K562 (cell line): Measurements from ENCODE around the gene TTN. TPM values are rescaled to one million over a fixed set of nuclear protein-coding genes. Genes with fewer than 3 reads are reported as not detected.

Experiments
- ATAC-seq: fragments of 200-7000 bp; cut with Tn5 transposase; 3 replicates; pipeline ENCODE4 v1.9.1; 2020; ENCODE audit warnings: moderate library complexity
- BruUV-seq: library from RNA; stranded (reverse); fragments of 400-500 nt; replicated peaks from 2 replicates; lab custom pipeline; 2021; lab: Mats Ljungman, UMichigan
- CTCF ChIA-PET: fragments of 300-600 bp; formaldehyde crosslinking; extraction: SDS; loops from one replicate; lab custom pipeline; 2021; ENCODE audit warnings: low intra/inter-chr PET ratio; lab: Yijun Ruan, JAX
- POLR2A ChIA-PET: fragments of 300-600, 350-650 bp; sonication (Branson Sonifier 250); formaldehyde crosslinking; extraction: SDS; loops from one replicate; lab custom pipeline; 2021; ENCODE audit warnings: antibody characterized with exemption, inconsistent platforms; lab: Yijun Ruan, JAX
- DNase-seq, 4 experiments: peaks; one replicate each; pipeline versions ENCODE4 v3.0.0 to v3.0.0-alpha.2; 2011 to 2018; ENCODE audit warnings: low spot score in 3 of 4, mixed read lengths in 3 of 4; ENCODE audit errors: extremely low read depth in 1 of 4
- FAIRE-seq: peaks from 2 replicates; lab custom pipeline; 2011; peaks lifted over from hg19 to GRCh38; lab: Jason Lieb, UNC
- H2AFZ ChIP-seq: 2 replicates; pipeline ENCODE4 v1.6.0; 2011; ENCODE audit warnings: low read depth, low read length, control low read depth, inconsistent platforms
- H3K27ac ChIP-seq: fragments of 200-600 bp; 3 replicates; pipeline ENCODE4 v1.8.0; 2011; ENCODE audit warnings: low read depth, mild to moderate bottlenecking, control low read depth, inconsistent platforms, low read length, moderate library complexity, mixed read lengths; ENCODE audit errors: extremely low read depth
- H3K27me3 ChIP-seq, 2 experiments: fragments of 300-600 bp in 1 of 2; 2 replicates in 1 of 2; 3 replicates in 1 of 2; pipeline versions ENCODE4 v1.6.0 to v1.8.0; 2011; ENCODE audit warnings: inconsistent platforms in 2 of 2, low read length in 2 of 2, mild to moderate bottlenecking in 1 of 2, mixed read lengths in 1 of 2, moderate library complexity in 1 of 2; ENCODE audit not compliant: control insufficient read depth in 2 of 2, insufficient read depth in 2 of 2
- H3K36me3 ChIP-seq: fragments of 300-600 bp; 3 replicates; pipeline ENCODE4 v1.8.0; 2011; ENCODE audit warnings: mild to moderate bottlenecking, low read length, inconsistent platforms; ENCODE audit not compliant: control insufficient read depth, insufficient read depth
- H3K4me1 ChIP-seq, 2 experiments: fragments of 200-600 bp in 1 of 2; replicated peaks in 1 of 2; 2 replicates in 1 of 2; 3 replicates in 1 of 2; pipeline versions ENCODE4 v1.5.1 to v1.8.0; 2011; ENCODE audit warnings: inconsistent platforms in 2 of 2, low read length in 2 of 2, mild to moderate bottlenecking in 1 of 2, mixed read lengths in 1 of 2, moderate library complexity in 1 of 2; ENCODE audit not compliant: control insufficient read depth in 2 of 2, insufficient read depth in 2 of 2
- H3K4me2 ChIP-seq: 2 replicates; pipeline ENCODE4 v1.6.1; 2011; ENCODE audit warnings: low read length, control low read depth, inconsistent platforms, mixed read lengths; ENCODE audit not compliant: insufficient read depth
- H3K4me3 ChIP-seq: fragments of 200-600 bp; sonication (generic), shearing (Covaris generic); 2 replicates; pipeline ENCODE4 v1.5.1; 2016; ENCODE audit warnings: control low read depth, inconsistent platforms
- H3K79me2 ChIP-seq: fragments of 200-600 bp; 3 replicates; pipeline ENCODE4 v1.8.0; 2011; ENCODE audit warnings: low read length, inconsistent platforms; ENCODE audit not compliant: control insufficient read depth, insufficient read depth
- H3K9ac ChIP-seq, 2 experiments: 2 replicates each; pipeline versions ENCODE4 v1.6.0 to v1.6.1; 2011; ENCODE audit warnings: low read depth in 2 of 2, low read length in 2 of 2, control low read depth in 1 of 2, inconsistent platforms in 1 of 2, mild to moderate bottlenecking in 1 of 2, mixed read lengths in 1 of 2; ENCODE audit not compliant: insufficient read depth in 1 of 2
- H3K9me1 ChIP-seq: one replicate; pipeline ENCODE4 v1.6.0; 2011; ENCODE audit warnings: inconsistent platforms, mild to moderate bottlenecking, low read length, moderate library complexity; ENCODE audit not compliant: control insufficient read depth, insufficient read depth
- H3K9me3 ChIP-seq: replicated peaks from 2 replicates; pipeline ENCODE4 v1.5.1; 2011; ENCODE audit warnings: low read depth, low read length, inconsistent platforms; ENCODE audit not compliant: control insufficient read depth, insufficient read depth
- H4K20me1 ChIP-seq: replicated peaks from 2 replicates; pipeline ENCODE4 v1.6.1; 2011; ENCODE audit warnings: low read length, inconsistent platforms, mixed read lengths; ENCODE audit not compliant: control insufficient read depth, insufficient read depth
- KDM1A ChIP-seq, 2 experiments: fragments of 450-650 bp; IDR thresholded peaks; 2 replicates each; pipeline ENCODE4 v1.6.1; 2016; ENCODE audit warnings: mild to moderate bottlenecking in 2 of 2
- POLR2A ChIP-seq: fragments of 450-650 bp; conservative IDR thresholded peaks from 2 replicates; pipeline ENCODE4 v1.6.1; 2016
- ZNF395 ChIP-seq: fragments of 200-800 bp; sonication (Bioruptor generic); IDR thresholded peaks from 2 replicates; pipeline ENCODE4 v1.6.1; 2017; ENCODE audit warnings: missing genetic modification characterization, missing compliant biosample characterization
- WGBS: fragments of 100-300 bp; shearing (Covaris generic); methylation state at CpG from one replicate; pipeline ENCODE4 v1.1.6; 2016; ENCODE audit warnings: low coverage, mixed read lengths; ENCODE audit not compliant: insufficient coverage; ENCODE audit errors: missing lambda C conversion rate; 5-methylcytosine and 5-hydroxymethylcytosine counted together
- in situ Hi-C: fragments of 300-500 bp; cut with MboI; formaldehyde crosslinking; loops from 4 replicates; pipeline ENCODE4 v1.15.0; 2018; ENCODE audit warnings: inconsistent platforms, mixed read lengths
- intact Hi-C: fragments of 100-400 bp; cut with micrococcal nuclease; formaldehyde crosslinking; loops from 2 replicates; pipeline ENCODE4 v1.14.2; 2022
- polyA plus RNA-seq, 8 experiments: library from polyadenylated mRNA; depleted of rRNA in 4 of 8; stranded (reverse) in 5 of 8; unstranded in 3 of 8; fragments of >200 nt; fragmentation: Nextera tagmentation in 2 of 8; fragmentation: Illumina TruSeq in 1 of 8; extraction: Ambion mirVana in 2 of 8; extraction: Trizol in 1 of 8; gene quantifications; 2 replicates each; pipeline versions ENCODE4 v1.2.1 to v1.2.3, GENCODE V29; 2011 to 2014; ENCODE audit warnings: inconsistent platforms in 1 of 8, missing spikeins in 1 of 8
- total RNA-seq, 7 experiments: library from RNA; depleted of rRNA in 6 of 7; stranded (reverse); fragments of >200 nt in 6 of 7; fragmentation: Illumina TruSeq in 2 of 7; extraction: Trizol in 2 of 7; gene quantifications; 2 replicates each; pipeline versions ENCODE4 v1.2.1 to v1.2.3, GENCODE V29; 2011 to 2021; ENCODE audit warnings: low replicate concordance in 1 of 7

The TTN gene
- total and polyA plus RNA-seq, 9 of the 15 experiments (the other 6 are each of a cell fraction or from before 2014, with no cell fraction given), result under 0.01 to 0.20 (median 0.04) TPM; not detected in 1

- Histone ChIP-seq H3K79me2 (peaks cover 32% of the 10 kb centered on the region), H3K4me3 (peak overlapping the region; percentile 57), H3K4me1 (peaks cover 19 to 25% of the 10 kb centered on the region in 2 experiments), H2AFZ (peak overlapping the region; percentile 98), H3K36me3 (no peaks in the 10 kb centered on the region), H3K4me2 (peak overlapping the region; percentile 95), H3K9ac (peak overlapping the region in 1 of 2 experiments; percentile 75; a peak in 2 of 4 replicates), H4K20me1 (no peaks in the 10 kb centered on the region), H3K27ac (peak overlapping the region; percentile 72; the same call in 2 of the 3 replicates), H3K27me3 (no peaks in the 10 kb centered on the region), H3K9me1 (no peaks in the 10 kb centered on the region), H3K9me3 (no peaks in the 10 kb centered on the region)
- CTCF ChIA-PET, result no interaction called here
- POLR2A ChIA-PET, result interaction anchor here (0.7 to 1.0 kb wide), 2 partner anchors 9 to 22 kb away, joined by 3 read pairs; no protein-coding TSS in a partner anchor
- ATAC-seq, result no peak
- WGBS, result 0% methylated on average over 3 of the region's 3 CpGs
- in situ Hi-C loops (no loop called here), intact Hi-C loops (loop anchor here (2.0 to 10.0 kb wide), 6 partner anchors 63 to 1527 kb away; partner anchors contain the start of genes CWC22 and RBM45)
- peak; percentile 54; the same call in 1 of the 2 replicates for TF ChIP-seq ZNF395
- no peak for TF ChIP-seq POLR2A
- 0 out of 4 replicates have a peak, but pooled peaks of 1 of the 2 experiments have one; percentile 42 for TF ChIP-seq KDM1A (IDR thresholded peaks at IDR 0.05)
- no peak for FAIRE-seq
- peak in 1 of 4 experiments; percentile 19 for DNase-seq
- no TSS peak for BruUV-seq
Measured at GRCh38 chr2:178477443-178478129, 329.6 kb downstream of the TTN start.
